ENCODE results near the gene ANKS4B.
"Not testable (repeated sequence)": the region's sequence is repeated elsewhere in the genome, so short reads cannot be mapped to it uniquely, and the experiment has no call there.

ANKS4B gene

GRCh38 chr16:21233521-21234150 is at the start of gene ANKS4B:
TSS of gene ANKS4B (plus strand) at chr16:21233699. CDS start at chr16:21233738, 39 bp downstream.
- DNase-seq = no peak

GRCh38 chr16:21183995-21184394 is 49.5 kb upstream of the ANKS4B start:
- DNase-seq = no peak

- no peak for DNase-seq
Observed at GRCh38 chr16:21184834-21185233, 48.7 kb upstream of the ANKS4B start.

GRCh38 chr16:21185659-21186325 is 47.7 kb upstream of the ANKS4B start:
- no peak for DNase-seq

GRCh38 chr16:21186326-21186691 is 47.2 kb upstream of the ANKS4B start:
- no peak for DNase-seq

GRCh38 chr16:21189311-21189710 is 44.2 kb upstream of the ANKS4B start:
- DNase-seq = no peak

GRCh38 chr16:21190013-21190412 is 43.5 kb upstream of the ANKS4B start:
- DNase-seq = no peak

GRCh38 chr16:21190599-21190998 is 42.9 kb upstream of the ANKS4B start:
- DNase-seq = no peak

GRCh38 chr16:21192991-21193390 is 40.5 kb upstream of the ANKS4B start:
- DNase-seq = no peak

GRCh38 chr16:21194771-21195301 is 38.7 kb upstream of the ANKS4B start:
- no peak for DNase-seq

GRCh38 chr16:21195330-21195729 is 38.2 kb upstream of the ANKS4B start:
- DNase-seq = not testable (repeated sequence)

- no peak for DNase-seq
Observed at GRCh38 chr16:21197112-21197511, 36.4 kb upstream of the ANKS4B start.

- no peak for DNase-seq
Observed at GRCh38 chr16:21197621-21198020, 35.9 kb upstream of the ANKS4B start.

GRCh38 chr16:21199607-21200218 is 33.8 kb upstream of the ANKS4B start:
- no peak for DNase-seq

- DNase-seq = no peak
Observed at GRCh38 chr16:21203155-21203797, 30.2 kb upstream of the ANKS4B start.

GRCh38 chr16:21205303-21205702 is 28.2 kb upstream of the ANKS4B start:
- DNase-seq = no peak

- DNase-seq = no peak
Observed at GRCh38 chr16:21206550-21206949, 26.9 kb upstream of the ANKS4B start.

GRCh38 chr16:21208446-21209230 is 24.9 kb upstream of the ANKS4B start:
- DNase-seq = no peak

GRCh38 chr16:21211486-21211885 is 22.0 kb upstream of the ANKS4B start, which contains the start of gene ZP2:
TSS of gene ZP2 (minus strand) at chr16:21211574. CDS start at chr16:21211547, 27 bp downstream.
- no peak for DNase-seq

- DNase-seq = no peak
Observed at GRCh38 chr16:21214086-21214485, 19.4 kb upstream of the ANKS4B start.

GRCh38 chr16:21217121-21217520 is 16.4 kb upstream of the ANKS4B start:
- DNase-seq = no peak

- no peak for DNase-seq
Observed at GRCh38 chr16:21218153-21218552, 15.3 kb upstream of the ANKS4B start.

- DNase-seq = no peak
Observed at GRCh38 chr16:21219551-21219950, 13.9 kb upstream of the ANKS4B start.
